ACHN (cell line): ENCODE results near the gene TSSC4.

ENCODE experiments used
- DNase-seq: peaks from one replicate; pipeline ENCODE4 v3.0.0-alpha.2; 2015
- in situ Hi-C: cut with HindIII; loops from 2 replicates; pipeline ENCODE4 v1.10.0; 2017; ENCODE audit warnings: low sequenced_read_pairs, low pct_ligation_motif_present, low pct_unique_long_range_greater_than_20kb

The TSSC4 gene

DNA sequence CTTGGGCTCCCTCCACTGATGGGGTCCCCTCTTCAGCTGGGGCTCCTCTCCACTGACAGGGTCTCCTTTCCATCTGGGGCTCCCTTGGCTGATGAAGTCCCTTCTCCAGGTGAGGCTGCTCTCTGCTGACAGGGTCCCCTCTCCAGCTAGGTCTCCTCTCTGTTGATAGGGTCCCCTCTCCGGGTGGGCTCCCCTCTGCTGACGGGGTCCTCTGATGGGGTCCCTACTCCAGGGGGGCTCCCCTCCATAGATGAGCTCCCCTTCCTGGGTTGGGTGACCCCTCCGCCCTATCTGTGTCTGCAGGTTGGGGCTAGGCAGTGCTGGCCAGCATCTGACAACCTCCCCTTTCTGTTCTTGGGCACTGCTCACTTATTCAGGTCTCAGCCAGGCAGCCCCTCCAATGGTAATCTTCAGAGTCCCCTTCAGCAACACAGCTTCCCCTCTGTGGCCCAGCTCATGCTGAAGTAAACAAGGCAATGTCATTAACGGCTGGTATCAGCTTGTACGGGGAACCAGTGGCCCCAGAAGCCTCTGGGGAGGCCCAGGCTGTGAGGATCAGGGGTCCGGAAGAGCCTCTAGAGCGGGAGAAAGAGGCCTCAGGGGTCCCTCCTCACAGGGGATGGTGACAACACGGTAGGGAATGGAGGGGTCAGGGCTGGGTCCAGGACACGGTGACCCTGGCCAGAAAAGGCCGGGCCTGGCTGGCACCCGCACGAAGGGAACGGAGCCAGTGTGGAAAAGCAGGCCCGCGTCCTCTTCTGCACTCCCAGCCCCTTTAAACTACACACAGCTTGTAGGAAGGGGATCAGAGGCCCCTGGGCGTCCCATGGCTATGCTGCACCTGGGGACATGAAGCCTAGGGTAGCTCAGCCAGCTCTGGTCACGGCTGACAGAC, 33.0 kb upstream of the TSSC4 start:
- no peak for DNase-seq
- in situ Hi-C loops = no loop called here

DNA sequence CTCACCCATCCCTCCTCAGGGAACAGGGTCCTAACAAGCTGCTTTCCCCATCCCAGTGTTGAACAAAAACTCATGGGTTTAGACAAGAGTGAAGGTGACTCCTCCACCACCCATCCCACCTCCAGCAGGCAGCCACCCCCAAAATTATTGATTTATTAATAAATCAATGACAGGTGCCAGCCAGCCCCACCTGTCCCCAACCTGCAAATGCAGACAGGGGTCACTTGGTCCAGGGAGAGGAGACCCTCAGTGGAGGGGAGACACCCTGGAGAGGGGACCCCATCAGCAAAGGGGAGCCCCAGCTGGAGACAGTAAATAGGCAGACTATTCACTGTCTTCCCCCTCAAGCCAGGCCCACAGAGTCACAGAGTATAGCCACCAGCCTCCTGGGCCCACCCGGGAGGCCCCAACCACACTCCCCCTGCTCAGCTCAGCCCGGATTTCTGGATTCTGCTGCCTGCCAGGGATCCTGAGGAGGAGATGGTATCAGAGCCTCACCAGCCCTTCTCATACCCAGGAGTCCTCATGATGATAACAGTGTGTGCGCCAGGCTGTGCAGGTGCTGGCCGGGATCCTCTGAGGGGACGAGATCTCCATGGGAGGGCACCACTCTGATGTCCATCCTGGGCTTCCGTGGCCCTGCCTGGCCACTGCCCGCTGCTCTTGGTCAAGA, 32.2 kb upstream of the TSSC4 start:
- in situ Hi-C loops = no loop called here
- DNase-seq = no peak

DNA sequence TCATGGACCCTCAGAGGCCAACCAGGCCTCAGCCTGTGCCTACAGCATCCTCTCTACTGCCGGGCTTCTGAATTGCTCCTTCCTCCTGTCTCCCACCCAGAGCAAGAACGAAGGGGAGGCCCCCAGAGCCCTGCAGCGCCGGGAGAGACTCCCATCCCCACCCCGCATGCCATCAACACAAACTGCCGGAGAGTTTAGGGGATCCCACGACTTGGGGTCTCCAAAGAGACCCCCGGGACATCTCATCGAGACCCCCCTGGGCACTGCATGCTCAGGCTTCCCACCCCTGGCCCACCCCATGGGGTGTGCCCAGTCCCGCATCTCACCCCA, 31.7 kb upstream of the TSSC4 start:
- no peak for DNase-seq
- in situ Hi-C loops = no loop called here

DNA sequence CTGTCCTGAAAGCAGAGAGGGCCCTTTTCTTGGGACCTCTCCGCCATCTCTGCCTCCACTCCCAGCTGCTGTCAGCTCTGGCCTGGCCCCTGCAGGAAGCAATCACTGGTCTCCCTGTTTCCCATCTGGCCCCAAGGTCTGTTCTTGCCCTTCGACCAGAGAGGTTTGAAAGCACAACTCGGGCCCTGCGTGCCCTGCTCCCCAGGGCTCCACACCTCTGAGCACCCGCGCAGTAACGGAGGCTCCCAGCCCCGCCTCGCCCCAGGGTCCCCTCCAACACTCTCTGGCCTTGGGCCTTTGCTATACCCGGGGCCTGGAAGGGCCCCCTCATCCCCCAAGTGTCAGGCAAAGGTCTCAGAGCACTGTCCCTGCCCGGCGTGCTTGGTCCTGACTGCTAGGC, 31.2 kb upstream of the TSSC4 start:
- in situ Hi-C loops = no loop called here
- DNase-seq = no peak

DNA sequence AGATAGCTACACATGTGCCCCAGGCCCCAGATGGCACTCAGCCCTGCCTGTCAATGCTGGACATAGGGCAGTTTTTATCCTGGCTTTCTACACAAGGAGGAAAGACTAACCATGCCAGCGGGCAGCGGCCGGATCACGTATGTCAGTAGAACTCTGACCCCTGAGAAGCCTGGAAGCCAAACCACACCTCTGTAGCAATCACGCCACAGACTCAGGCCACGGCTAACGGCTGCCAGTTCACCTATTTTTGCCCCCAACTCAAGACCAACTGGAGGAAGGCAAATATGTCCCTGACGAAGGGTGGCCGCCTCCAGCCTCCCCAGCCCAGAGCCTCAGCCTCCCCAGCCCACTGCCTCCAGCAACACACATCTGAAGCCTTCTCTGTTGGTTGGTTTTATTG, 30.7 kb upstream of the TSSC4 start:
- in situ Hi-C loops = no loop called here
- no peak for DNase-seq

DNA sequence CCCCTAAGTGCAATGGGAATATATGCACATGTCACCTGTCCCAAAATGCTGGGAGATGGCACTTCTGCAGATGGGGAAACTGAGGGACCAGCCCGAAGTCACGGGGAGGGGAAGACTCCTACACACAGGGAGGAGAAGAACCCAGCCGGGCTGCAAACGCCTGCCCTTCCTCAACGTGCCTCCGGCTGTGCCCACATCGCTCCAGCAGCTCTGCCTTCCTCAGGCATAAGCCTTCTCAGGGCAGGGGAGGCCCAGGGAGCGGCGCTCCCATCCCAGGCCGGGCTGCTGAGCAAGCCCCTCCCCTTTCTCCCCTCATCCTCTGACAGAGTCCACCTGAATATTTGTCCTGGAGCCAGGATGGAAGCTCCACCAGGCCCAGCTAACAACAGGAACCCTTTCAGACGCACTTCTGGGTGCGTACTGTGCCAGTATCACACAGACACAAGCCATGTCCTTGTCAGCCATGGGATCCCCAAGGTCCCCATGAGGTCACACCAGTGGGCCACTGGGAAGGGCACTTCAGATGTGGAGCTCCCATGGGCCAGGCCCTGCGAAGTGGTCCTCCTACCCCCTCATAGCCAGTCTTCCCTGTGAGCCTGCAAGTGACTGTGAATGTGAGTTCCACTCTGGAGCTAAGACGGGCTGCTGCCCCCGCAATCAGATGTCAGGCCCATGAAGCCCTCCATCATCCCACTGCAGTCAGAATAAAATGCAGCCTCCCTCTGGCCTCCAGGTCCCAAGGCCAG, 25.9 kb upstream of the TSSC4 start:
- in situ Hi-C loops = no loop called here

DNA sequence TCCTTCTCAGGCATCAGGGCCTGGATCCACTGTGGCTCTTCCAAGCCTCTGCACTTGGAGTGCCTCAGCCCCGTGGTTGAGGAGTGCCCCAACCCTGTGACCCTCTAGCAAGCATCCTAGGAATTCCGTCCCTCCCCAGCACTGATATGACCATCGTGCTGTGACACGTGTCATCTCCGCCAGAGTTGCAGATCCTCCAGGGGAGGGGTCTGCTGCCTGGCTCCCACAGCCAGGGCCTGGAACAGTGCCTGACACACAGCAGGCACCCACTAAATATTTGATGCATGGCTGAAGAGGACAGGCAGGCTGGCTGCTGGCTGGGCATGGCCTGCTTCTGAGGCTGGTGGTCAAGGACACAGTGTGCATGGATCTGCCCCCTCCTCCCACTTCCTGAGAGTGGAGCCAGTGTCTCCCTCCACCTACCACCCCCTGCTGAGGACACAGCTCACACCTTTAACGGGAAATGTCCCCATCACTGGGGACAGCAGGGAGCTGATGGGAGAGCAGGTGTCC, 25.2 kb upstream of the TSSC4 start:
- in situ Hi-C loops = no loop called here
- no peak for DNase-seq

More for the DNA sequence above, 25.9 kb upstream of the TSSC4 start:
- DNase-seq = no peak

DNA sequence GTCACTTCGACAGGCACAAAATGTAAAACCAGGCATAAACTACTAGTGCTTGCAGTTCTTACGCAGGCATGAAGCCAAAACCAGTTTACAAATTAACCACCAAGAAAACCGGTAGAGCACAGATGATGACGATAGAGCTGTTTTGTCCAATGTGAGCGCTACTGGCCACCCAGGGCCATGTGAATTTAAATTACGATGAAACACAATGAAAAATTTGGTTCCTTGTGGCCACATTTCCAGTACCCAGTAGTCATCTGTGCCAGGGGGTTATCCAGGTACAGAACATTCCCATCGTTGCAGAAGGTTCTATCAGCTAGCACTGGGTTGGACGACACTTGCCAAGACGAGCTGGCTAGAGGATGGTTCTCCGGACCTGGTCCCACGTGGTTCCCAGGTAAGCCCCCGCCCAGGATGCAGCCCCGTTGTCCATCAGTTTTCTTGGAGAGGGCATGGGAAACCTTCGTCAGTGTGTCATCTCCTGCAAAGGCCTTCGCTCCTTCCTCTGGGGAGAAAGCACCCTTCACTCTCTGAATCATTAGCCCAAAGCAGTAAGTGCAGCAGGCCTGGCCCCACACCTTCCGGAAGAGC, 24.5 kb upstream of the TSSC4 start:
- in situ Hi-C loops = no loop called here

DNA sequence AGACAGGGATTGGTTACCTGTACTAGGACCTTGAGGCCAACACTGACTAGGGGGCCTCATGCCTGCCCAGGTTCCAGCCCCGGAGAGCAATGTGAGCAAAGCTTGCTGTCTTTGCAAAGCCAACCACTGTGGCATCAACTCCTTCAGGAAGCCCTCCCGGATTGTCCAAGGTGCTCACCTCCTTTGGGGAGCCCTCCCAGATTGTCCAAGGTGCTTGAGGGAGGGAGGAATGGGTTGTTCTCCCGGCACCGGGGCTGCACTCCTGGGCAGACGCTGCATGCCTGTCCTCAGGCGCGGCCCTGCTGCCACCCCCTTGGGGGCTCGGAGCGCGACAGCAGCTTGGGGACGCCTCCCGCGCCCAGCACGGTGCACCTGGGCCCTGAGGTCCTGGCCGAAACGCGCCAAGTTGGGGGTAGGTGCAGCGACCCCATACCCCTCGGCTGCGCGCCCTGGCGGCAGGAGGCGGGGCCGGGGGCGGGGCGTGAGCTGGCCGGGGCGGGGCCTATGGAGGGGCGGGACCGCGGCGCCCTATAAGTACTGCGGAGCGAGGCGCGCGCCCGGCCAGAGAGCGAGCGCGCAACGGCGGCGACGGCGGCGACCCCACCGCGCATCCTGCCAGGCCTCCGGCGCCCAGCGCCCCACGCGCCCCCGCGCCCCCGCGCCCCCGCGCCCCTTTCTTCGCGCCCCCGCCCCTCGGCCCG, 23.6 kb upstream of the TSSC4 start, which contains the start of gene CD81:
TSS of gene CD81 (plus strand) at position 560 of the 701 bp plus-strand sequence. CDS start 240 bp downstream, outside the sequence.
- DNase-seq = peak; percentile 25

More for the DNA sequence above, 24.5 kb upstream of the TSSC4 start:
- peak; percentile 66 for DNase-seq

DNA sequence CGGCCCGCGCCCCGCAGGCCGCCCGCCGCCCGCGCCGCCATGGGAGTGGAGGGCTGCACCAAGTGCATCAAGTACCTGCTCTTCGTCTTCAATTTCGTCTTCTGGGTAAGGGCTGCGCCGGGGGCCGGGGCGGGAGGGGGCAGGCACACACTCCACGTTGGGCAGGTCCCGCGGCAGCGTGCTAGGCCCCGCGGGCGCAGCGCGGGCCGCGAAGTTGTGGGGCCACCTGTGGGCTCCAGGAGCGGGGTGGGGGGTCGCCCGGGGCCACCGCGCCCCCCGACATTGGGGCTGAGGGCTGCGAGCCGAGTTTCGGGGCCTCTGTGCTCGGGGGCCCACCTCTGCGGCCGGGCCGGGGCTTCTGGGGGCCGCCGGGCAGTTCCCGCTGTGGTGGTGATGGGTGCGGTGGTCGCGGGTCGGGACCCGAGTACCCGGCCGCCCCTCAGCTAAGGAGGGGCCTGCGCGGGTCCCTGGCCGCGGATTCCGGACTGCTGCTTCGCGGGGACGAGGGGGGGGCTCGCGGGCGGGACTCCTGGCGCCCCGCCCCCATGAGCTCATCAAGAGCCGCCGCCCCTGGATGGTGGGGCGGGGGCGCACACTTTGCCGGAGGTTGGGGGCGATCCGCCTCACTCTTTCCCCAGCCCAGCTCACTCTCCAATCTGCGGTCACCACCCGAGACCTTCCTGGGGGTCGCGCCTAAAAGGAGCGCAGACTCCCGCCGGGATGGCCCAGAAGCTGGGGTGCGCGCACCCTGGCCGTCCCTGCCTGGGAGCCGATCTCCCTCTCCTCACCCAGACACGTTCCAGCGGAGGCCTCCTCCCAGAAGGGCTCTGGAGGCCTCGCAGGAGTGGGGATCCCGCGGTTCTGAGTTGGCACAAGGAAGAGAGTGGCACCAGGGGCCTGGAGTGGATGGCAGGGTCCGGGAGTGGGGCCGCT, 22.8 kb upstream of the TSSC4 start:
- peak; percentile 46 for DNase-seq

More for the DNA sequence above, 23.6 kb upstream of the TSSC4 start, which contains the start of gene CD81:
- in situ Hi-C loops = no loop called here

DNA sequence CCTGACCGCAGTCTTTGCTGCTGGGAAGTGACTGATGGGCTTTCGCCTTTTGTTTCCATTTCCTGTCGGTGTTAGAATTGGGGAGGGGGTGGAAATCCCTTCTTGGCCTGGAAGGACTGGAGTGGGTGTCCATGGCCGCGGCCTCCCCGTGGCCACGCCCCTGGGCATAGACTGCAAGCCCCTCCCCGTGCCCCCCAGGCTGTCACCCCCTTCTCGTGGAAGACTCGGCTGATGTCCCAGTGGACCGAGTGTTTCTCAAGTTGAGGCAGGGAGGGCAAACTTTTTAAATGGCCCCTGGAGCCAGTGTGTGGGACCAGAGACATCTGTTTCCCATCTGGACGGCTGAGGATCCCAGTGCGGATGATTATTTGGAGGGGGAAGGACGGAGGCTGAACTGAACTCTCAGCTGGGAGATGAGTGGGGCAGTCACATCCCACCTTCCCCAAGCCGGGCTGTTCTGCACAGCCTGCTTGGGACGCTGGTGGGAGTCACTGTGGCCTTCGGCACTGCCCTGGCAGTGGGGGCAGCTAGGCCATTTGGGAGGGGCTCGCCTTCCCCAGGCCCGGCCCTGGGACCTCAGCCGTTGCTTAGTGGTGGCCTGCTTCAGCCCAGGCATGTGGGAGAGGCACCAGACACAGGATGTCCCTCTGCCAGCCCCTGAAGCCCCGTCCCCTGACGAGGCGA, 21.9 kb upstream of the TSSC4 start:
- in situ Hi-C loops = no loop called here
- DNase-seq = no peak

More for the DNA sequence above, 22.8 kb upstream of the TSSC4 start:
- in situ Hi-C loops = no loop called here

DNA sequence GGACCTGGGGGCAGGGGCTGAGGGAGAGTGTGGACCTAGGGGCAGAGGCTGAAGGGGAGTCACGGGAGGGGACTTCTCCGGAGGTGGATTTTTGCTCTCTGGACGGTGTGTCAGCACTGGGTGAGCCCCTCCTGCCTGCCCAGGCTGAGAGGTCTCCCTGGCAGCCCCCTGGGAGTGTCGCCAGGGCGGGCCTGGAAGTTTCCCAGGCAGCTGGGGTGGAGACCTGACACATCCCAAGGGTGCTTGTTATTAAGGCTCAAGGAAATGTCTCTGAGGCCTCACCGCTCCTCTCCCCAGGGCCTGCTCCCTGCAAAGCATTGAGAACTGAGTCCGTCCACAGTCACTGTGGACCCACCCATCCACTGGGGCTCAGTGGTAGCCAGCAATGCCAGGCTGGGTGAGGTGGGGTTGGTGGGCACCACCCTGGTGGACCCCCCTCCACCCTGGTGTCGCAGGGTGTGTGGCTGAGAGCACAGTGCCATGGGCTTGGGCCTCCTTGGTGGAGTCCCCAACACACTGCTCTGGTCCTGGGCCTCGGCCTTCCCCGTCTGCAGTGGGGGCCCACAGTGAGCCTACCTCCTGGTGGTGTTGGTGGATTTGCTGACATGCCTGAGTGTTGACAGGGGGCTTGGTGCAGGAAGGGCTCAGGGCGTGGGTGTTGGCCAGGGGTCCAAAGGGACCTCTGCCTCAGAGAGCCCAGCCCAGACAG, 20.9 kb upstream of the TSSC4 start:
- no peak for DNase-seq
- in situ Hi-C loops = no loop called here

DNA sequence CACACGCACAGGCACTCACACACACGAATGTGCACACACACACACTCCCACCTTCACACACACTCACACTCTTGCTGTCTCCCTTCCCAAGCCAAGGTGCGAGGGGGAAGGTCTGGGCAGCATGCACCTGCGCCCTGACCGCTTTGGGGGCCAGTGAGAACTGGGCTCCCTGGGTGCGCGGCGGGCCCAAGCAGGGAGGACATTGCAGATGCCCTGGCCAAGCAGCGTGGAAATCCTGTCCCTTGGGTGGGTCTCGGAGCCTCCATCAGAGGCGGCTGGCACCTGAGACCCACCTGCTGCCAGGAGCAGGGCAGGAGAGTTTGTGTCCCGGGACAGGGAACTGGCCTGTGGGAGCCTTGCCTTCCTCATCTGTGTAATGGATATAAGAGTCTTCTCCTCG, 20.2 kb upstream of the TSSC4 start:
- in situ Hi-C loops = no loop called here
- DNase-seq = no peak

DNA sequence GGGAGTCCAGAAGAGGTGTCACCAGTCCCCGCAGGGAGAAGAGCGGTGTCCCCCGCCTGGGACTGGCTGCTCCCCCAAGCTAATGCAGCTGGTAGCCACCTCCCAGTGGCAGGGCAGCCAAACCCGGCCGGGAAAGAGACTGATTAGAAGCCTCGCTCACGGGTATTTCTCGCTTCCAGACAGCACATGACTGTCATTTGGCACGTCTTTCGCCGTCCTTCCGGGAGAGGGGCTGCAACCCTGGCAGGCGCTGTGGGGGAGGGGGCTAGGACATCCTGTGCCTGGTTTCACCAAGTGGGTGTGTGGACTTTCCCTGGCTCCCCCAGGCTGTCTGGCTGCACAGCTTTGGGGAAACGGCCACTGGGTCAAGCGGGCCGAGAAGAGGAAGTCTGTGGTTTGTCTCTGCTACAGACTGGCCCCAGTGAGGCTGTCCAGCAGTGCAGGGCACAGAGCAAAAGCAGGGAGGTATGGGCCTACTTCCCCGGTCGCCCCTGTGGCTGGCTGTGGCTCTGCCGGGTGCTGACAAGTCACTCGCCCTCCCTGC, 19.7 kb upstream of the TSSC4 start:
- in situ Hi-C loops = no loop called here
- DNase-seq = no peak

DNA sequence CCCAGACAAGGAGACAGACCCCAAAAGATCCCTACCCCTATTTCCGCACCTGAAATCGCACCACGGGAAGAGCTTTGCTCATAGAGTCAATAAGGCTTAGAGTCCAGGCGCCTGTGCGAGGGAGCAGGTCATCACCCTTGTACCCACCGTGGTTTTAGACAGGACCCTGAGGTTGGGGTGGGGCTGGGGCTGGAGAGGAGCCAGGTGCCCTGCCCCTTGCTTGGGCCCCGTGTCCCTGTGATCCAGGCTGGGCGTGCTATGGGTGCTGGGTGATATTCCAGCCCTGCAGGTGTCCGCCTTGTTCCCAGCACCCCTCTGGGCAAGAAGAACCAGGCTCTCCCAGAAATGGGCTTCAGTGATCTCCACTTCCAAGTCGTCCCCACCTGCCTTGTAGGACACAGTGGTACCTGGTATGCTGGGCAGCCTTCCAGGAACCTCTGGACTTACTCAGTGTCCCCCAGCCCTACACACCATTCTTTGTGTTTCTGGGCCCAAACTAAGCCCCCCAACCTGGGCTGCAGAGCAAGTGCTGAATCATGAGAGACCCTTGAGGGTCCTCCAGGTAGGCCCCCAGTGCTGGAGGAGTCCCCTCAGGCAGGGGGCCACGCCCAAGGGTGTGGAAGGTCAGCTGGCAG, 18.9 kb upstream of the TSSC4 start:
- no peak for DNase-seq
- in situ Hi-C loops = no loop called here
